ENCODE measurements around the gene VPS26C. TPM values are rescaled to one million over a fixed set of nuclear protein-coding genes. Genes with fewer than 3 reads are reported as not detected.
A peak's percentile ranks its signal among the peaks of the same experiment; 100 is the strongest.

Gene VPS26C
- total and polyA plus RNA-seq, 2 of the 13 experiments (the other 11 are each of a cell fraction or from before 2014, with no cell fraction given) = 30.3 to 39.7 TPM

DNA sequence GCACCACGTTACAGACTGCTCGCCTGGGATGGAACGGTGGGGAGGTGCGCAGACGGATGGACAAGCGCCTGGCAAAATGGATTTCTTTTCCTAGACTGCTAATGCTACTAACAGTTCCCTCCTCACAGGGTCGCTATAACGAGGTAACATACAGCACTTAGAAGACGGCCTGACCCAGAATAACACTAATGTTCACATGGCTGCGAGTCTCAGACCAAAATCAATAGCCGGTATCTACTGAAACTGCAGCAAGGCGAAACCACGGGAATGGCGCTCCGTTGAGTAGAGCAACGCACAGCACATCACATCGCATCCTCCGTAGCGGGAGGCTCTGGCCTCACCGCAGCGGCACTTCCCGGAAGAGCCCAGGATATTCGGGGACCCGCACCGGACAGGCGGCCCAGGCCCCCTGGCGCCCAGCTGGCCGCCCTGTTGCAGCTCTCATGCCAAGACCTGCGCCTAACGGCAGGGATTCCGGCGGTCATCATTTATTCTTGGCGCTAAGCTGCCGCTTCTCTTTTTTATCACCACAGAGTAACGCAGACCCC is 46.6 kb downstream of the VPS26C start (continued):
- TF ChIP-seq KAT7 (CRISPR knock-in tag; IDR thresholded peaks at IDR 0.05; ENCODE audit: borderline replicate concordance) (no peak), ZNF619 (CRISPR knock-in tag; IDR thresholded peaks at IDR 0.05) (no peak; the same call in 1 of the 2 replicates), ZBTB10 (CRISPR knock-in tag; IDR thresholded peaks at IDR 0.05; ENCODE audit: borderline replicate concordance) (no peak), RORA (CRISPR knock-in tag; IDR thresholded peaks at IDR 0.05) (no peak), DNMT1 (CRISPR knock-in tag; IDR thresholded peaks at IDR 0.05) (no peak), SNAI1 (CRISPR knock-in tag; IDR thresholded peaks at IDR 0.05; ENCODE audit: borderline replicate concordance) (no peak), HHEX (CRISPR knock-in tag; IDR thresholded peaks at IDR 0.05) (no peak), ZSCAN21 (CRISPR knock-in tag; IDR thresholded peaks at IDR 0.05; ENCODE audit: borderline replicate concordance) (no peak), ZNF709 (CRISPR knock-in tag; IDR thresholded peaks at IDR 0.05) (no peak; the same call in 1 of the 2 replicates), HNF4G (IDR thresholded peaks at IDR 0.05; ENCODE audit: borderline replicate concordance, low read depth, low read length) (no peak), HNF4G (CRISPR knock-in tag; IDR thresholded peaks at IDR 0.05; ENCODE audit: borderline replicate concordance, low read depth) (no peak; the same call in 1 of the 2 replicates), FOXP4 (CRISPR knock-in tag; IDR thresholded peaks at IDR 0.05) (no peak), PHF21A (CRISPR knock-in tag; IDR thresholded peaks at IDR 0.05) (0 out of 2 replicates have a peak, but pooled peaks have one; percentile 14), DNMT3B (CRISPR knock-in tag; conservative IDR thresholded peaks at IDR 0.05) (no peak), NPAS2 (CRISPR knock-in tag; IDR thresholded peaks at IDR 0.05; ENCODE audit: borderline replicate concordance) (no peak), ZNF674 (CRISPR knock-in tag; IDR thresholded peaks at IDR 0.05; ENCODE audit: low read depth) (no peak)
- TF ChIP-seq, protein P1, sequence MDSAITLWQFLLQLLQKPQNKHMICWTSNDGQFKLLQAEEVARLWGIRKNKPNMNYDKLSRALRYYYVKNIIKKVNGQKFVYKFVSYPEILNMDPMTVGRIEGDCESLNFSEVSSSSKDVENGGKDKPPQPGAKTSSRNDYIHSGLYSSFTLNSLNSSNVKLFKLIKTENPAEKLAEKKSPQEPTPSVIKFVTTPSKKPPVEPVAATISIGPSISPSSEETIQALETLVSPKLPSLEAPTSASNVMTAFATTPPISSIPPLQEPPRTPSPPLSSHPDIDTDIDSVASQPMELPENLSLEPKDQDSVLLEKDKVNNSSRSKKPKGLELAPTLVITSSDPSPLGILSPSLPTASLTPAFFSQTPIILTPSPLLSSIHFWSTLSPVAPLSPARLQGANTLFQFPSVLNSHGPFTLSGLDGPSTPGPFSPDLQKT (CRISPR knock-in tag; IDR thresholded peaks at IDR 0.05; ENCODE audit: borderline replicate concordance) = no peak
- TF ChIP-seq, protein P2, sequence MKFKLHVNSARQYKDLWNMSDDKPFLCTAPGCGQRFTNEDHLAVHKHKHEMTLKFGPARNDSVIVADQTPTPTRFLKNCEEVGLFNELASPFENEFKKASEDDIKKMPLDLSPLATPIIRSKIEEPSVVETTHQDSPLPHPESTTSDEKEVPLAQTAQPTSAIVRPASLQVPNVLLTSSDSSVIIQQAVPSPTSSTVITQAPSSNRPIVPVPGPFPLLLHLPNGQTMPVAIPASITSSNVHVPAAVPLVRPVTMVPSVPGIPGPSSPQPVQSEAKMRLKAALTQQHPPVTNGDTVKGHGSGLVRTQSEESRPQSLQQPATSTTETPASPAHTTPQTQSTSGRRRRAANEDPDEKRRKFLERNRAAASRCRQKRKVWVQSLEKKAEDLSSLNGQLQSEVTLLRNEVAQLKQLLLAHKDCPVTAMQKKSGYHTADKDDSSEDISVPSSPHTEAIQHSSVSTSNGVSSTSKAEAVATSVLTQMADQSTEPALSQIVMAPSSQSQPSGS (CRISPR knock-in tag; IDR thresholded peaks at IDR 0.05) = no peak
- TF ChIP-seq, protein P3, sequence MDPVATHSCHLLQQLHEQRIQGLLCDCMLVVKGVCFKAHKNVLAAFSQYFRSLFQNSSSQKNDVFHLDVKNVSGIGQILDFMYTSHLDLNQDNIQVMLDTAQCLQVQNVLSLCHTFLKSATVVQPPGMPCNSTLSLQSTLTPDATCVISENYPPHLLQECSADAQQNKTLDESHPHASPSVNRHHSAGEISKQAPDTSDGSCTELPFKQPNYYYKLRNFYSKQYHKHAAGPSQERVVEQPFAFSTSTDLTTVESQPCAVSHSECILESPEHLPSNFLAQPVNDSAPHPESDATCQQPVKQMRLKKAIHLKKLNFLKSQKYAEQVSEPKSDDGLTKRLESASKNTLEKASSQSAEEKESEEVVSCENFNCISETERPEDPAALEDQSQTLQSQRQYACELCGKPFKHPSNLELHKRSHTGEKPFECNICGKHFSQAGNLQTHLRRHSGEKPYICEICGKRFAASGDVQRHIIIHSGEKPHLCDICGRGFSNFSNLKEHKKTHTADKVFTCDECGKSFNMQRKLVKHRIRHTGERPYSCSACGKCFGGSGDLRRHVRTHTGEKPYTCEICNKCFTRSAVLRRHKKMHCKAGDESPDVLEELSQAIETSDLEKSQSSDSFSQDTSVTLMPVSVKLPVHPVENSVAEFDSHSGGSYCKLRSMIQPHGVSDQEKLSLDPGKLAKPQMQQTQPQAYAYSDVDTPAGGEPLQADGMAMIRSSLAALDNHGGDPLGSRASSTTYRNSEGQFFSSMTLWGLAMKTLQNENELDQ (CRISPR knock-in tag; IDR thresholded peaks at IDR 0.05; ENCODE audit: borderline replicate concordance) = no peak

Data from HepG2 (cell line).